ENCODE data around the gene XRCC5. TPM values are rescaled to one million over a fixed set of nuclear protein-coding genes. Genes with fewer than 3 reads are reported as not detected.

XRCC5 gene
- total RNA-seq, 4 donors from 2014 or later: 61.2 to 320 (median 168) TPM

DNA sequence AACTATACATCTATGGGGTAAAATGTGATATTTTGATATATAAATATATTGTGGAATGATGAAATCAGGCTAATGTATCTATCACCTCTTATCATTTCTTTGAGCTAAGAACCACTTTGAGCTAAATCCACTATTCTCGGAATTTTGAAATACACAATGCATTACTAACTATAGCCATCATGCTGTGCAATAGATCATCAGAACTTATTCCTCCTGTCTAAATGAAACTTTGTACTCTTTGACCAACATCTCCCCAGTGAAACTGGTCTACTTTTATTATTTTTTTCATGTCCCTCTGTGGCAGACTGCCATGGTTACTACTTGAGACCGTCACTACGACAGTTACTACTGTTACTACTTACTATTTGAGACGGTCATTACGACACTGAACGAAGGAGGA is 39.0 kb upstream of the XRCC5 start:
- Histone ChIP-seq H3K9me3 (no peaks in the 10 kb centered on the region), H3K27me3 (no peaks in the 10 kb centered on the region), H3K4me3 (no peak overlapping the region), H3K27ac (no peak overlapping the region), H3K36me3 (no peaks in the 10 kb centered on the region), H3K4me1 (no peaks in the 10 kb centered on the region)
- intact Hi-C loops (cut with DNase I; ENCODE audit: low total_unique reads): no loop called here
- no peak for DNase-seq
- no peak for TF ChIP-seq POLR2A (IDR thresholded peaks at IDR 0.05)
- TF ChIP-seq, protein P1, sequence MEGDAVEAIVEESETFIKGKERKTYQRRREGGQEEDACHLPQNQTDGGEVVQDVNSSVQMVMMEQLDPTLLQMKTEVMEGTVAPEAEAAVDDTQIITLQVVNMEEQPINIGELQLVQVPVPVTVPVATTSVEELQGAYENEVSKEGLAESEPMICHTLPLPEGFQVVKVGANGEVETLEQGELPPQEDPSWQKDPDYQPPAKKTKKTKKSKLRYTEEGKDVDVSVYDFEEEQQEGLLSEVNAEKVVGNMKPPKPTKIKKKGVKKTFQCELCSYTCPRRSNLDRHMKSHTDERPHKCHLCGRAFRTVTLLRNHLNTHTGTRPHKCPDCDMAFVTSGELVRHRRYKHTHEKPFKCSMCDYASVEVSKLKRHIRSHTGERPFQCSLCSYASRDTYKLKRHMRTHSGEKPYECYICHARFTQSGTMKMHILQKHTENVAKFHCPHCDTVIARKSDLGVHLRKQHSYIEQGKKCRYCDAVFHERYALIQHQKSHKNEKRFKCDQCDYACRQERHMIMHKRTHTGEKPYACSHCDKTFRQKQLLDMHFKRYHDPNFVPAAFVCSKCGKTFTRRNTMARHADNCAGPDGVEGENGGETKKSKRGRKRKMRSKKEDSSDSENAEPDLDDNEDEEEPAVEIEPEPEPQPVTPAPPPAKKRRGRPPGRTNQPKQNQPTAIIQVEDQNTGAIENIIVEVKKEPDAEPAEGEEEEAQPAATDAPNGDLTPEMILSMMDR (IDR thresholded peaks at IDR 0.05): no peak

DNA sequence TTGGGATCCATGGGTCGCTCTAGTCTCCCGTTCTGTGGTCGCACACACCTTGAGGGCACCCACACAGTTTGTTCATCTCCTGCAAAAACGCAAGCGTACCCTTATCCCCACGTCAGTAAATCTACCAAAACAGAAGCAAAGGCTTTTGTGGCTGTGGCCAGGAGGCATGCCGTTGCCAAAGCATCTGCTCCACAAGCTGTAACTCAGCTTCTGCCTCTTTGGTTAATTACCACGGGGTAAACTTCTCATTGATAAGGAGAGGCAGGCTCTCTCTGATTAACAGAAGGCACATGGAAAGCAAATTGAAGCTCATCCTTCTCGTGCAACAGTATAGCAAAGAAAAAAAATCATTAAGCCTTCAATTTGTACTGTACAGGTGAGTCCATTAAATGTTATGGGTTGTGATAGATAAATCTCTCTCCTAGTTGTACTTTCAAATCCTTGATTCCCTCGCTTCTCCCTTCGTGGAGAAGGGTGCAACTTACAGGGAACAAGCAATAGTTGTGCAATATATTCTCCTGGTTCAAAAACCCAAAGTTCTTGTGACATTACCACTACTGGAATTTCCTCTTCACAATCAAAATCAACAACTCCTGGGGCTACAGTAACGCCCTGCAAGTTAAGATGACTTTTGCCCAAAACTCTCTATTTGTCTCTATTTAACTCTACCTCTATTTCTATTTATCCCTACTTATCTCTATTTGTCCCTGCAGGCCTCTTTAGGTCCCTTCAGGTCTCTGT is 37.9 kb upstream of the XRCC5 start:
- H3K27me3 ChIP-seq: no peaks in the 10 kb centered on the region
- TF ChIP-seq, protein P1 (IDR thresholded peaks at IDR 0.05): no peak
- TF ChIP-seq POLR2A (IDR thresholded peaks at IDR 0.05): no peak
- H3K36me3 ChIP-seq: no peaks in the 10 kb centered on the region
- intact Hi-C loops (cut with DNase I; ENCODE audit: low total_unique reads): no loop called here
- H3K4me1 ChIP-seq: no peaks in the 10 kb centered on the region
- H3K9me3 ChIP-seq: no peaks in the 10 kb centered on the region
- no peak for DNase-seq
- H3K4me3 ChIP-seq: no peak overlapping the region
- H3K27ac ChIP-seq: no peak overlapping the region

DNA sequence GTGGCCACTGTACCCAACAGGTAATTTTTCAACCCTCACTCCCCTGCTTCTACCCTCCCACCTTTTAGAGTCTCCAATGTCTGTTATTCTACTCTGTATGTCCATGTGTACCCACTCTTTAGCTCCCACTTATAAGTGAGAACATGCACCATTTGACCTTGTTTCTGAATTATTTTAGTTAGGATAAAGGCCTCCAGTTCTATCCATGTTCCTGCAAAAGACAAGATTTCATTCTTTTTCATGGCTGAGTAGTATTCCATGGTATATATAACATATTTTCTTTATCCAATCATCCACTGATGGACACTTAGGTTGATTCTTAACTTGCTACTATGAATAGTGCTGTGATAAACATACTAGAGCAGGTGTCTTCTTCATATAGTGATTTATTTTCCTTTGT is 36.7 kb upstream of the XRCC5 start:
- H3K9me3 ChIP-seq: no peaks in the 10 kb centered on the region
- no peak overlapping the region for H3K4me3 ChIP-seq
- no peaks in the 10 kb centered on the region for H3K4me1 ChIP-seq
- DNase-seq: no peak
- no peaks in the 10 kb centered on the region for H3K36me3 ChIP-seq
- H3K27me3 ChIP-seq: no peaks in the 10 kb centered on the region
- TF ChIP-seq, protein P1 (IDR thresholded peaks at IDR 0.05): no peak
- no peak for TF ChIP-seq POLR2A (IDR thresholded peaks at IDR 0.05)
- intact Hi-C loops (cut with DNase I; ENCODE audit: low total_unique reads): no loop called here
- no peak overlapping the region for H3K27ac ChIP-seq

GRCh38 chr2:216073773-216074172 is 35.4 kb upstream of the XRCC5 start:
- Histone ChIP-seq H3K4me1 (no peaks in the 10 kb centered on the region), H3K27me3 (no peaks in the 10 kb centered on the region), H3K27ac (no peak overlapping the region), H3K9me3 (no peaks in the 10 kb centered on the region), H3K36me3 (no peaks in the 10 kb centered on the region), H3K4me3 (no peak overlapping the region)
- intact Hi-C loops (cut with DNase I; ENCODE audit: low total_unique reads): no loop called here
- no peak for TF ChIP-seq POLR2A (IDR thresholded peaks at IDR 0.05)
- TF ChIP-seq, protein P1 (IDR thresholded peaks at IDR 0.05): no peak
- DNase-seq: no peak

DNA sequence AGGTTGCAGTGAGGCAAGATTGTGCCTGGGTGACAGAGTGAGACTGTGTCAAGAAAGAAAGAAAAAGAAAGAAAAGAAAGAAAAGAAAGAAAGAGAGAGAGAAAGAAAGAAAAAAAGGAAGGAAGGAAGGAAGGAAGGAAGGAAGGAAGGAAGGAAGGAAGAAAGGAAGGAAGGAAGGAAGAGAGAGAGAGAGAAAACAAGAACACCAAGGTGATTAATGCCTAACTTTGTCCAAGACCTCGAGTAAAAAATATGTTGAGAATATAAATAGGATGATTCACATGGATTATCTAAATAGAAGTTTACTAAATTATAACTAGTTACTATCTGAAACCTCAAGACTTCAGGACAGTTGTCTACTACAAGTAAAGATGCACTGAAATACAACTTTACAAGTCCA is 34.8 kb upstream of the XRCC5 start:
- intact Hi-C loops (cut with DNase I; ENCODE audit: low total_unique reads): no loop called here
- Histone ChIP-seq H3K27me3 (no peaks in the 10 kb centered on the region), H3K36me3 (no peaks in the 10 kb centered on the region), H3K4me1 (no peaks in the 10 kb centered on the region), H3K9me3 (no peaks in the 10 kb centered on the region), H3K4me3 (no peak overlapping the region), H3K27ac (no peak overlapping the region)
- DNase-seq: no peak
- TF ChIP-seq POLR2A (IDR thresholded peaks at IDR 0.05): no peak
- TF ChIP-seq, protein P1 (IDR thresholded peaks at IDR 0.05): no peak
